Breast epithelium (tissue), 3 donors: Measurements from ENCODE around the gene FAM9C.
"Not testable (repeated sequence)": the region's sequence is repeated elsewhere in the genome, so short reads cannot be mapped to it uniquely, and the experiment has no call there.

Experiments
- POLR2AphosphoS5 ChIP-seq, 3 donors: sonication (generic); formaldehyde crosslinking; IDR thresholded peaks; one replicate each; pipeline ENCODE4 v1.6.1; 2017; ENCODE audit warnings: antibody characterized with exemption in 3 of 3
- TF ChIP-seq, protein P1 (sequence below), 3 donors: fragments of 450-650 bp; IDR thresholded peaks; one replicate each; pipeline ENCODE4 v1.5.1; 2016 to 2017; ENCODE audit warnings: antibody characterized with exemption in 3 of 3, mild to moderate bottlenecking in 3 of 3, moderate library complexity in 3 of 3

DNA sequence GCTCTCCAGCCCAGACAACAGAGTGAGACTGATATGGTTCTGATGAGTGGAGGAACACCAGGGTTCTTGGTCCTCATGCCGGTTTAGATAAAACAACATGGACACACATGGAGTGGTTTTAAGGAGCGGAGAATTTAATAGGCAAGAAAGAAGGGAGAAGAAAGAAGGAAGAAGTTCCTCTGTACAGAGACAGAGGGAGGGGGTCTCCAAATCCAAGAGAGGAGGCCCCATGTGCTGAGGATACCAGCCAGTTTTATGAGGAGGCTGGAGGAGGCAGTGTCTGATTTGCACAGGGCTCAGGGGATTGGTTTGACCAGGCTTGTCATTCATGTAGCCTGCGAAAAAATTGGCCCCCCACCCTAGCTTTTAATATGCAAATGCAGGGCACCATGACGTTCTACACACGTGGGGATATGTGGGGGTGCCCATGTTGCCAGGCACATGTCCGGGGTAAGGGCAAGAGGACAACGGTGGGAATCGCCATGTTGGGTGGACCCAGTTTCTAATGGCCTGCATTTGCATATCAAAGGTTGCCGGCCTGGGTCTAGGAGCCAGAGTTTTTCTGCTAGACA lies 39.4 kb upstream of the FAM9C start:
- TF ChIP-seq, protein P1, sequence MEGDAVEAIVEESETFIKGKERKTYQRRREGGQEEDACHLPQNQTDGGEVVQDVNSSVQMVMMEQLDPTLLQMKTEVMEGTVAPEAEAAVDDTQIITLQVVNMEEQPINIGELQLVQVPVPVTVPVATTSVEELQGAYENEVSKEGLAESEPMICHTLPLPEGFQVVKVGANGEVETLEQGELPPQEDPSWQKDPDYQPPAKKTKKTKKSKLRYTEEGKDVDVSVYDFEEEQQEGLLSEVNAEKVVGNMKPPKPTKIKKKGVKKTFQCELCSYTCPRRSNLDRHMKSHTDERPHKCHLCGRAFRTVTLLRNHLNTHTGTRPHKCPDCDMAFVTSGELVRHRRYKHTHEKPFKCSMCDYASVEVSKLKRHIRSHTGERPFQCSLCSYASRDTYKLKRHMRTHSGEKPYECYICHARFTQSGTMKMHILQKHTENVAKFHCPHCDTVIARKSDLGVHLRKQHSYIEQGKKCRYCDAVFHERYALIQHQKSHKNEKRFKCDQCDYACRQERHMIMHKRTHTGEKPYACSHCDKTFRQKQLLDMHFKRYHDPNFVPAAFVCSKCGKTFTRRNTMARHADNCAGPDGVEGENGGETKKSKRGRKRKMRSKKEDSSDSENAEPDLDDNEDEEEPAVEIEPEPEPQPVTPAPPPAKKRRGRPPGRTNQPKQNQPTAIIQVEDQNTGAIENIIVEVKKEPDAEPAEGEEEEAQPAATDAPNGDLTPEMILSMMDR (IDR thresholded peaks at IDR 0.05) = not testable (repeated sequence)
- TF ChIP-seq POLR2AphosphoS5 (IDR thresholded peaks at IDR 0.05) = not testable (repeated sequence)
